SW480 (cell line): ENCODE measurements around the gene RC3H1.
"Not testable (repeated sequence)": the region's sequence is repeated elsewhere in the genome, so short reads cannot be mapped to it uniquely, and the experiment has no call there.

Source experiments
- DNase-seq: peaks from one replicate; pipeline ENCODE4 v3.0.0-alpha.2; 2016; ENCODE audit warnings: low spot score

RC3H1 gene

DNA sequence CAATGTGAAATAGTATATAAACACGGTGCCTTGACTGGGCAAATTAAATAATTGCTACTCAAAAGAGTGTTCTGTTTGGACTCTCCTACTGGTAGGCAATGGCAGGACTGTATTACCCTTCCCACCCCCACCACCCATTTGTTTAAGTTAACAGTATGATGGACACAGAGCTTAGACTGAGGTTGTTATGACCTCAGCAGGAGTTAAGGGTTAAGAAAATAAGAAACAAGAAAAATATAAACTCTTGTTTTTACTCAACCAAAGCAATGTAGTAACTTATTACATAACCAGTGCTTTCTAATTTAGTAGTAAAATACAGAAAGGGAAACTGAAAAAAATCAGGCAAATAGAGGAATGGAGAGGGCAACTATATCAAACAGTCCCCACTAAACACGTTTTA, 85.1 kb downstream of the RC3H1 start:
- DNase-seq = no peak

- DNase-seq = no peak
These were observed 87.7 kb downstream of the RC3H1 start for GRCh38 chr1:173934440-173934839.

DNA sequence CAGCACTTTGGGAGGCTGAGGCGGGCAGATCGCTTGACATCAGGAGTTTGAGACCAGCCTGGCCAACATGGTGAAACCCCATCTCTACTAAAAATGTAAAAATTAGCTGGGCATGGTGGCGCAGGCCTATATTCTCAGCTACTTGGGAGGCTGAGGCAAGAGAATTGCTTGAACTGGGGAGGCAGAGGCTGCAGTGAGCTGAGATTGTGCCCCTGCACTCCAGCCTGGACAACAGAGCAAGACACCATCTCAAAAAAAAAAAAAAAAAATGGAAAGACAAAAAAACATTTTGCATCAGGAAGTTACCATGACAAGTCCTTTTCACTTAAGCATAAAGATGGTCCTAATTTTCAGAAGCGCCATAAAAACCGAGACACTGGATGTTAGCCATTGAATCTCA, 91.6 kb downstream of the RC3H1 start:
- not testable (repeated sequence) for DNase-seq

- DNase-seq = no peak
These were observed 96.6 kb downstream of the RC3H1 start for GRCh38 chr1:173925306-173926242.

DNA sequence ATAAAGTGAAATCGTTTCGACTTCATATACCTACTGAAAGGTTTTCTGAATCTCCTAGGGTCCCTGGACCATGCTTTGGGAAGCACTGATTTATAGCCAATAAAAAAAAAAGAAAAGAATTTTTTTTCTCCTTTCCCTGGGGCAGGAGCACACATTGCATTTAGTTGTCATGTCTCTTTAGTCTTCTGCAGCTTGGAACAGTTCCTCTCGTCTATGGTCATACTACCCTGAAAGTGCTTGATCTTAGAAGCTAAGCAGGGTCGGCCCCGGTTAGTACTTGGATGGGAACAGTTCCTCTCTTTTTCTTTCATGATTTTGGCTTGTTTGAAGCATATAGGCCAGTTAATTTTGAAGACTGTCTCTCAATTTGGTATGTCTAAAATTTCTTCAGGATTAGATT, 101.3 kb downstream of the RC3H1 start:
- DNase-seq = no peak

DNA sequence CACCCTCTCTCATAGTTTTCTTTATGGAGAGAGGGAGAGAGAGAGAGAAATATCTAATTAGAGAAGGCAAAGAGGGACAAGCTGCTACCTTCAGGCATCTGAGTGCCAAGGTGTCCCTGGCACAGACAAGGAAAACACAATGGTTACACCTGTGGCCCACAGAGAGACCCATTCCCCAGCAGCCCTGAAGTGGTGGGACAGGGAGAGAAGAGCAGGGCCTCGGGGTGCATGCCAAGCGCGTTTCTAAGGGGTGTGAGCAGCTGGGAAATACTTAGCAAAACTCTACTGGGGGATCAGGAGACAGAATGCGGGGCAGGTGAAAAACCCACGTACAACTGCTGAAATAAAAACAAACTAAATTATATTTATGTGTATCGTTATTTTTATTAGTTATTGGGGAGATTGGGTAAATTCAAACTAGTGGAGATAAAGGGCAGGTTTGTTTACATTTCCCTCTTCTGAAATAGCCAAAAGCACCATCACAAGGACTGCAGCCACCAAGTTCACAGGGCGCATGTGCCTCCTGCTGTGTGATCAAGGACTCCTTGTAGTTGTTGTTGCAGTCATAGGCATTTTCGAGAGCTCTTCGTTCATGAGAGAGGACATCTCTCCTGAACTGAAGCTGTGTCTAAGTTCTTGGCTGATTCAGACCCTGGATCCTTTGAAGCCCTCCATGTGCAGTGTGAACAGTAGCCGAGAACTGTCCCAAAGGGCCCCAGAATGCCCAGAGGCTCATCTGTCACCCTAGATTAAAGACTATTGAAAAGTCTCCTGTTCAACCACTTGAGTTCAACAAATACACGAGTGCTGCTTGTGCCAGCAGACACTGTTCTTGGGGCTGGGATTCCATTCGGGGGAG, 104.3 kb downstream of the RC3H1 start:
- no peak for DNase-seq

- DNase-seq = no peak
These were observed 105.0 kb downstream of the RC3H1 start, which contains the start of gene SERPINC1 for GRCh38 chr1:173917149-173917548. Gene SERPINC1, minus strand, starts transcription at chr1:173917327. Its CDS starts 68 bp downstream, at chr1:173917259.

- no peak for DNase-seq
These were observed 105.5 kb downstream of the RC3H1 start for GRCh38 chr1:173916667-173917066.

GRCh38 chr1:173915596-173915995, 106.6 kb downstream of the RC3H1 start:
- no peak for DNase-seq

- peak; percentile 47 for DNase-seq
These were observed 107.7 kb downstream of the RC3H1 start for GRCh38 chr1:173914366-173914871.

DNA sequence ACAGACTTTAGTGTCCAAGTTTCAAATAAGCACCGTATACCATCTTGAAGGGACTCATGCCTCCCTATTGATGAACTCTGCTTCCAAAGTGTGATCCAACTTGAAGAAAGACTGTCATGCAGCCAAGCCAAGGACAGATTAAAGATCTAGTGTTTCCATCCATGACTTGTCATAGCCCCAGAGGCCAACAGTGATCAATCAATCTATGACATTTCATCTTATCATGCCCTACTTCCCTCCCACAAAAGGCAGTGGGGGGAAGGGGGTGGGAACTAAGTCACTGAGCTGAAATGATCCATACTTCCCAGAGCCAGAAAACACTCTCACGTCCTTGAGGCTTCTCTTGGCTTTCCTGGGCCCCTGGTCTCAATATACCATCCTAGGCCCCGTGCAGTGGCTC, 109.0 kb downstream of the RC3H1 start:
- DNase-seq = no peak

DNA sequence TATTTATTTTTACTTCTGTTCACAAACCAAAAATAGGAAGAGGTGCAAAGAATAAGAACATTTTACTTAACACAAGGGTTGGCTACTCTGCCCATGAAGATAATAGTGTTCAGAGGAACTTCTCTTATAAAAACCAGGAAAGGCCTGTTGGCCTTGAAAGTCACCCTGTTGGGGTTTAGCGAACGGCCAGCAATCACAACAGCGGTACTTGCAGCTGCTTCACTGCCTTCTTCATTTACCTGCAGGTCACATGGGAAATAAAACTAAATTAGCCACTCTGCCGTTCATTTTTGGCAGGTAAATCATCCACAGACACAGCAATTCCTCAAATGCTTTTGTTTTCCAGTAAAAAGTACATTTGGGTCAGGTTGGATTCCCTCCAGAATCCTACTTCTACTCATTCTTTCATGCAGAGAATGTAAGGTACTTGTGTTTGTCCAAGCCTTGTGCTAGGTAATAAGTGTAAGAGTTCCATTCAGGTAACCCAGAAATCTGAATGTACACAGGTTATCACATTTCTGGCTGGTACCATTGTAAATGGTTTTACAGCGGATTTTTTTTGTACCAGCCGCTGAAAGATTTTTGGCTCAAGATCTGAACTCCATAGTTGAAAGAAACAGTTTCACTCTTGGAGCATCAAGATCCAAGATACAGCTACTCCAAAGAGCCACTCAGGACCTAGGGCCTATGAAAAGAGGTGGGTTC, 118.2 kb downstream of the RC3H1 start:
- DNase-seq = no peak

- no peak for DNase-seq
These were observed 121.2 kb downstream of the RC3H1 start for GRCh38 chr1:173900992-173901391.

DNA sequence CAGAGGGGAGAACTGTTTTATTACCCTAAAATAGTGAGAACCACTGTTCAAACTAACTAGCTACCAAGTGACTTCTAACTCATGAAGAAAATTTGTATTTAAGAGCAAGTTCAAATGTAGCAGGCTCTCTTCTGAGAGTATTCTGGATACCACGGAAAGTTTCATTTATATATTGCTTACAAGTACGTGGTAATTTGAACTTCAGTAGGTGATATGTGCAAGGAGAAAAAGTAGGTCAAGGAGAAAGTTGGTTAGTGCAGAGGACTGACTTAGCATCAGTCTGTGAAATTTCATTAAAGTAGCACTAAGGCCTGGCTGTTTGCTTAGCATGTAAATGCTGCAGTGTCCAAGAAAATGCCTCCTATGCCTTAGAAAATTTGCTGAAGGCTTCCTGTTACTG, 121.7 kb downstream of the RC3H1 start:
- no peak for DNase-seq

GRCh38 chr1:173894189-173894588, 128.0 kb downstream of the RC3H1 start:
- DNase-seq = no peak

DNA sequence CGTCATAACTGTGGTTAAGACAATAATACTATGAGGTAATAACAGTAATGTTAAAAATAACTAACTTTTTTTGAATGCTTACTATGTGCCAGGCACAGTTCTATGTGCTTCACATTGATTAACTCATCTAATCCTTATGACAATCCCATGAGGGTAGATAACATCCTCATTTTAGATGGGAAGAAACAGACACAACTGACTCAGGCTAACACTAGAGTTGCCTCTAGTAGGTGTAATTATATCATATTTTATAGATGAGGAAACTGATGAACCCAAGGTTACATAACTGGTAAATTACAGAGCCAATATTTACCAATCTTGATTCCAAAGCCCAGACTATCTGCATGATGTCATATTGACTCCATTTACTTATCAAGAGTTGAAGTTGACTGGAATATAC, 128.5 kb downstream of the RC3H1 start:
- DNase-seq = no peak

DNA sequence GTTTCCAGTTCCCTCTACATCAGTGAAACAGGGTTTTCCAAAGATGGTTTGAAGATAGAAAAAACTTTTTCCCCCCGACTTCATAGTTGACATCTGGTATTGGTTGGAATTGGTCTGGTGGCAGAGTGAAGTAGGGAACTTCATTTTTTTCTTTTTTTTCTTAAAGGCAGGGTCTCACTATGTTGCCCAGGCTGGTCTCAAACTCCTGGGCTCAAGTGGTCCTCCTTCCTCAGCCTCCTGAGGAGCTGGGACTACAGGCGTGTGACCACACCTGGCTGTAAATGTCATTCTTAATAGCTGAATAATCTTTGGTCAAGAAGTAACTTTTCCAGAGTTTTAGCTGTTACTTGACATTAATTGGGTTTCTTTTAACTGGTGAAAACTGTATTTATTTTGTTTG, 132.3 kb downstream of the RC3H1 start:
- DNase-seq = no peak

DNA sequence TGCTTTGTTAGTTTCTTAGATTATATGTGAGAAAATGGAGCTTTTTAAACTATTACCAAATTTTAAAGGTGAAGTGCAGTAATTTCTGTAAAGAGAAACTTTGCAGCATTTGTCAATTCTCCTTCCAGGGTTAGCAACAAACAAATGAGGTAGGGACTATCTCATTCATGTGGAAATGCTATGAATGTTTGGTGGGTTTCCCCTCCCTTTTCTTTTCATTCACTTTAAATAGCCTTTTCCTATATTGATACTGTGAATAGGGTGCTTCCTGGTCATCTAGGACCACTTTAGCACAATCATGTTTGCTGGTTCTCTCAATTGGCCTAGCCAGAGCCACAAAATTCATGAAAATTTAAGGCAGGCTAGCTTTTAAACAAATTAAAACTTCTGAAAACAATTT, 133.4 kb downstream of the RC3H1 start:
- no peak for DNase-seq

GRCh38 chr1:173887627-173888026, 134.5 kb downstream of the RC3H1 start:
- DNase-seq = no peak

GRCh38 chr1:173886746-173887611, 135.2 kb downstream of the RC3H1 start:
- DNase-seq = no peak

GRCh38 chr1:173884701-173885100, 137.5 kb downstream of the RC3H1 start:
- DNase-seq = no peak
